ENCODE results near the gene KLK12. TPM values are rescaled to one million over a fixed set of nuclear protein-coding genes. Genes with fewer than 3 reads are reported as not detected.
"Not testable (repeated sequence)": the region's sequence is repeated elsewhere in the genome, so short reads cannot be mapped to it uniquely, and the experiment has no call there.

Gene KLK12
- total and polyA plus RNA-seq, 4 donors: not detected

- peaks cover 3% of the 10 kb centered on the region for H3K4me1 ChIP-seq (ENCODE audit: control insufficient read depth, insufficient read depth, low read length)
- peaks cover 23% of the 10 kb centered on the region for H3K27me3 ChIP-seq (ENCODE audit: control insufficient read depth, insufficient read depth, low read length)
- 90% methylated on average over 10 of the region's 10 CpGs for whole genome bisulfite sequencing (ENCODE audit: insufficient coverage)
- no peaks in the 10 kb centered on the region for H3K9me3 ChIP-seq (ENCODE audit: control insufficient read depth, insufficient read depth, low read length)
- H3K36me3 ChIP-seq (ENCODE audit: control insufficient read depth, insufficient read depth, low read length): no peaks in the 10 kb centered on the region
- H3K27ac ChIP-seq (ENCODE audit: low read depth, low read length): no peak overlapping the region
- H3K4me3 ChIP-seq (ENCODE audit: low read depth, low read length): no peak overlapping the region
- no peak for DNase-seq (ENCODE audit: low read depth in 4 of 6, low spot score in 6 of 6)
Observed at GRCh38 chr19:51000426-51000825, 34.4 kb downstream of the KLK12 start.

- H3K27me3 ChIP-seq (ENCODE audit: control insufficient read depth, insufficient read depth, low read length): peaks cover 23% of the 10 kb centered on the region
Observed at GRCh38 chr19:50998686-50999085, 36.1 kb downstream of the KLK12 start.

GRCh38 chr19:50998061-50998460 lies 36.7 kb downstream of the KLK12 start:
- peaks cover 23% of the 10 kb centered on the region for H3K27me3 ChIP-seq (ENCODE audit: control insufficient read depth, insufficient read depth, low read length)
- DNase-seq (ENCODE audit: low read depth in 4 of 6, low spot score in 6 of 6): no peak
- H3K27ac ChIP-seq (ENCODE audit: low read depth, low read length): no peak overlapping the region
- H3K4me3 ChIP-seq (ENCODE audit: low read depth, low read length): no peak overlapping the region
- peaks cover 3% of the 10 kb centered on the region for H3K4me1 ChIP-seq (ENCODE audit: control insufficient read depth, insufficient read depth, low read length)
- 58% methylated on average over 2 of the region's 5 CpGs for WGBS (ENCODE audit: insufficient coverage)
- H3K36me3 ChIP-seq (ENCODE audit: control insufficient read depth, insufficient read depth, low read length): no peaks in the 10 kb centered on the region
- no peaks in the 10 kb centered on the region for H3K9me3 ChIP-seq (ENCODE audit: control insufficient read depth, insufficient read depth, low read length)

More at GRCh38 chr19:50998686-50999085, 36.1 kb downstream of the KLK12 start:
- Histone ChIP-seq H3K4me3 (ENCODE audit: low read depth, low read length) (no peak overlapping the region), H3K27ac (ENCODE audit: low read depth, low read length) (no peak overlapping the region), H3K9me3 (ENCODE audit: control insufficient read depth, insufficient read depth, low read length) (no peaks in the 10 kb centered on the region), H3K4me1 (ENCODE audit: control insufficient read depth, insufficient read depth, low read length) (peaks cover 3% of the 10 kb centered on the region), H3K36me3 (ENCODE audit: control insufficient read depth, insufficient read depth, low read length) (no peaks in the 10 kb centered on the region)
- DNase-seq (ENCODE audit: low read depth in 4 of 6, low spot score in 6 of 6): no peak
- WGBS (ENCODE audit: insufficient coverage): 94% methylated on average over 4 of the region's 4 CpGs

- H3K9me3 ChIP-seq (ENCODE audit: control insufficient read depth, insufficient read depth, low read length): no peaks in the 10 kb centered on the region
- WGBS (ENCODE audit: insufficient coverage): no CpG with 5 or more reads among the region's 2 CpGs
- no peak overlapping the region for H3K27ac ChIP-seq (ENCODE audit: low read depth, low read length)
- H3K4me1 ChIP-seq (ENCODE audit: control insufficient read depth, insufficient read depth, low read length): no peaks in the 10 kb centered on the region
- H3K27me3 ChIP-seq (ENCODE audit: control insufficient read depth, insufficient read depth, low read length): no peaks in the 10 kb centered on the region
- peak in 1 of 6 donors; percentile 20 for DNase-seq (ENCODE audit: low read depth in 4 of 6, low spot score in 6 of 6)
- H3K36me3 ChIP-seq (ENCODE audit: control insufficient read depth, insufficient read depth, low read length): no peaks in the 10 kb centered on the region
- no peak overlapping the region for H3K4me3 ChIP-seq (ENCODE audit: low read depth, low read length)
Observed at GRCh38 chr19:50994129-50994528, 40.7 kb downstream of the KLK12 start.

GRCh38 chr19:50992666-50993035 lies 42.2 kb downstream of the KLK12 start:
- H3K36me3 ChIP-seq (ENCODE audit: control insufficient read depth, insufficient read depth, low read length): no peaks in the 10 kb centered on the region
- 63% methylated on average over 2 of the region's 2 CpGs for WGBS (ENCODE audit: insufficient coverage)
- H3K27ac ChIP-seq (ENCODE audit: low read depth, low read length): no peak overlapping the region
- H3K4me3 ChIP-seq (ENCODE audit: low read depth, low read length): no peak overlapping the region
- no peaks in the 10 kb centered on the region for H3K4me1 ChIP-seq (ENCODE audit: control insufficient read depth, insufficient read depth, low read length)
- H3K27me3 ChIP-seq (ENCODE audit: control insufficient read depth, insufficient read depth, low read length): no peaks in the 10 kb centered on the region
- no peak for DNase-seq (ENCODE audit: low read depth in 4 of 6, low spot score in 6 of 6)
- no peaks in the 10 kb centered on the region for H3K9me3 ChIP-seq (ENCODE audit: control insufficient read depth, insufficient read depth, low read length)

GRCh38 chr19:50984416-50984815 lies 50.4 kb downstream of the KLK12 start:
- 90% methylated on average over 9 of the region's 14 CpGs for WGBS (ENCODE audit: insufficient coverage)
- not testable (repeated sequence) for H3K4me3 ChIP-seq (ENCODE audit: low read depth, low read length); H3K9me3 ChIP-seq (ENCODE audit: control insufficient read depth, insufficient read depth, low read length); H3K36me3 ChIP-seq (ENCODE audit: control insufficient read depth, insufficient read depth, low read length); H3K4me1 ChIP-seq (ENCODE audit: control insufficient read depth, insufficient read depth, low read length); H3K27ac ChIP-seq (ENCODE audit: low read depth, low read length); DNase-seq (ENCODE audit: low read depth in 4 of 6, low spot score in 6 of 6)
- peaks cover 14% of the 10 kb centered on the region for H3K27me3 ChIP-seq (ENCODE audit: control insufficient read depth, insufficient read depth, low read length)

GRCh38 chr19:50983625-50984292 lies 51.0 kb downstream of the KLK12 start, which contains the start of gene KLK7:
KLK7 (minus strand) TSS chr19:50983917; CDS start chr19:50982399, 1,518 bp downstream.
- DNase-seq (ENCODE audit: low read depth in 4 of 6, low spot score in 6 of 6): no peak
- H3K4me1 ChIP-seq (ENCODE audit: control insufficient read depth, insufficient read depth, low read length): peaks cover 2% of the 10 kb centered on the region
- H3K36me3 ChIP-seq (ENCODE audit: control insufficient read depth, insufficient read depth, low read length): no peaks in the 10 kb centered on the region
- peaks cover 14% of the 10 kb centered on the region for H3K27me3 ChIP-seq (ENCODE audit: control insufficient read depth, insufficient read depth, low read length)
- no peak within 1 kb of the TSS for H3K4me3 ChIP-seq (ENCODE audit: low read depth, low read length)
- no peak within 1 kb of the TSS for H3K27ac ChIP-seq (ENCODE audit: low read depth, low read length)
- no peaks in the 10 kb centered on the region for H3K9me3 ChIP-seq (ENCODE audit: control insufficient read depth, insufficient read depth, low read length)
- 16% methylated on average over 27 of the region's 28 CpGs for WGBS (ENCODE audit: insufficient coverage)

GRCh38 chr19:50982186-50982585 lies 52.6 kb downstream of the KLK12 start:
- no peak for DNase-seq (ENCODE audit: low read depth in 4 of 6, low spot score in 6 of 6)
- 63% methylated on average over 3 of the region's 4 CpGs for WGBS (ENCODE audit: insufficient coverage)
- peaks cover 2% of the 10 kb centered on the region for H3K4me1 ChIP-seq (ENCODE audit: control insufficient read depth, insufficient read depth, low read length)
- no peaks in the 10 kb centered on the region for H3K9me3 ChIP-seq (ENCODE audit: control insufficient read depth, insufficient read depth, low read length)
- H3K4me3 ChIP-seq (ENCODE audit: low read depth, low read length): no peak overlapping the region
- H3K27me3 ChIP-seq (ENCODE audit: control insufficient read depth, insufficient read depth, low read length): peaks cover 14% of the 10 kb centered on the region
- H3K36me3 ChIP-seq (ENCODE audit: control insufficient read depth, insufficient read depth, low read length): no peaks in the 10 kb centered on the region
- H3K27ac ChIP-seq (ENCODE audit: low read depth, low read length): no peak overlapping the region

- no peak overlapping the region for H3K4me3 ChIP-seq (ENCODE audit: low read depth, low read length)
- 67% methylated on average over 10 of the region's 11 CpGs for WGBS (ENCODE audit: insufficient coverage)
- no peaks in the 10 kb centered on the region for H3K9me3 ChIP-seq (ENCODE audit: control insufficient read depth, insufficient read depth, low read length)
- peaks cover 2% of the 10 kb centered on the region for H3K4me1 ChIP-seq (ENCODE audit: control insufficient read depth, insufficient read depth, low read length)
- H3K27ac ChIP-seq (ENCODE audit: low read depth, low read length): no peak overlapping the region
- H3K27me3 ChIP-seq (ENCODE audit: control insufficient read depth, insufficient read depth, low read length): peaks cover 14% of the 10 kb centered on the region
- no peak for DNase-seq (ENCODE audit: low read depth in 4 of 6, low spot score in 6 of 6)
- H3K36me3 ChIP-seq (ENCODE audit: control insufficient read depth, insufficient read depth, low read length): no peaks in the 10 kb centered on the region
Observed at GRCh38 chr19:50981587-50982146, 53.1 kb downstream of the KLK12 start.

- WGBS (ENCODE audit: insufficient coverage): 54% methylated on average over 13 of the region's 13 CpGs
- no peak overlapping the region for H3K4me3 ChIP-seq (ENCODE audit: low read depth, low read length)
- no peaks in the 10 kb centered on the region for H3K9me3 ChIP-seq (ENCODE audit: control insufficient read depth, insufficient read depth, low read length)
- peaks cover 2% of the 10 kb centered on the region for H3K4me1 ChIP-seq (ENCODE audit: control insufficient read depth, insufficient read depth, low read length)
- H3K36me3 ChIP-seq (ENCODE audit: control insufficient read depth, insufficient read depth, low read length): no peaks in the 10 kb centered on the region
- H3K27ac ChIP-seq (ENCODE audit: low read depth, low read length): no peak overlapping the region
- H3K27me3 ChIP-seq (ENCODE audit: control insufficient read depth, insufficient read depth, low read length): peaks cover 17% of the 10 kb centered on the region
- DNase-seq (ENCODE audit: low read depth in 4 of 6, low spot score in 6 of 6): no peak
Observed at GRCh38 chr19:50980208-50980607, 54.6 kb downstream of the KLK12 start.

Data from spinal cord (tissue), 10 donors.